A673 (cell line): ENCODE measurements around the gene ROS1. TPM values are rescaled to one million over a fixed set of nuclear protein-coding genes. Genes with fewer than 3 reads are reported as not detected.

Experiments used
- BruUV-seq: library from RNA; stranded (reverse); fragments of 400-500 nt; replicated peaks from 2 replicates; lab custom pipeline; 2021; lab: Mats Ljungman, UMichigan
- CTCF ChIA-PET: fragments of 300-600 bp; sonication (Branson Sonifier 250); formaldehyde crosslinking; loops from one replicate; lab custom pipeline; 2022; ENCODE audit warnings: antibody characterized with exemption; lab: Charles Lee
- POLR2A ChIA-PET: fragments of 300-600 bp; sonication (Branson Sonifier 250); formaldehyde crosslinking; loops from one replicate; lab custom pipeline; 2022; ENCODE audit warnings: antibody characterized with exemption; ENCODE audit not compliant: low non-redundant PET; lab: Charles Lee
- DNase-seq: peaks from one replicate; pipeline ENCODE4 v3.0.0-alpha.2; 2015; ENCODE audit warnings: low spot score
- H3K27ac ChIP-seq: fragments of 200-600 bp; sonication (generic); 2 replicates; pipeline ENCODE4 v1.5.1; 2016; ENCODE audit warnings: mixed run types, low read depth, mild to moderate bottlenecking, mixed read lengths, antibody characterized with exemption, low read length; ENCODE audit not compliant: poor library complexity, severe bottlenecking
- H3K27me3 ChIP-seq: fragments of 200-600 bp; sonication (generic); replicated peaks from 2 replicates; pipeline ENCODE4 v1.6.1; 2017; ENCODE audit warnings: mixed run types, low read depth, mild to moderate bottlenecking, mixed read lengths, antibody characterized with exemption, low read length; ENCODE audit not compliant: insufficient read depth, poor library complexity
- H3K36me3 ChIP-seq: fragments of 200-600 bp; sonication (generic); 2 replicates; pipeline ENCODE4 v1.6.1; 2016; ENCODE audit warnings: mixed run types, mild to moderate bottlenecking, mixed read lengths, antibody characterized with exemption, low read length; ENCODE audit not compliant: insufficient read depth, poor library complexity, severe bottlenecking
- H3K4me1 ChIP-seq: fragments of 200-600 bp; sonication (generic); 2 replicates; pipeline ENCODE4 v1.6.1; 2017; ENCODE audit warnings: mixed run types, mild to moderate bottlenecking, mixed read lengths, antibody characterized with exemption, low read length; ENCODE audit not compliant: insufficient read depth, poor library complexity, severe bottlenecking
- H3K4me3 ChIP-seq: fragments of 200-600 bp; sonication (generic); 2 replicates; pipeline ENCODE4 v1.5.1; 2016; ENCODE audit warnings: low read depth, mixed run types, mild to moderate bottlenecking, mixed read lengths, low read length; ENCODE audit not compliant: poor library complexity, severe bottlenecking
- H3K9me3 ChIP-seq: fragments of 200-600 bp; sonication (generic); 2 replicates; pipeline ENCODE4 v1.6.1; 2016; ENCODE audit warnings: mixed run types, low read depth, mild to moderate bottlenecking, mixed read lengths, antibody characterized with exemption, low read length; ENCODE audit not compliant: poor library complexity, severe bottlenecking
- CTCF ChIP-seq: fragments of 300-800, 200-600 bp; sonication (generic); conservative IDR thresholded peaks from 2 replicates; pipeline ENCODE4 v1.5.1; 2017; ENCODE audit warnings: low read depth, mild to moderate bottlenecking, antibody characterized with exemption, low read length, moderate library complexity, mixed read lengths
- EZH2 ChIP-seq: fragments of 200-600 bp; sonication (generic); IDR thresholded peaks from 2 replicates; pipeline ENCODE4 v1.6.1; 2017; ENCODE audit warnings: borderline replicate concordance, low read depth, mild to moderate bottlenecking, mixed read lengths, antibody characterized with exemption, low read length; ENCODE audit not compliant: poor library complexity, severe bottlenecking
- intact Hi-C: fragments of 100-400 bp; cut with micrococcal nuclease; formaldehyde crosslinking; loops from one replicate; pipeline ENCODE4 v1.10.0; 2022; ENCODE audit not compliant: unreplicated experiment
- total RNA-seq: library from RNA; stranded (reverse); gene quantifications from 2 replicates; pipeline ENCODE4 v1.2.3, GENCODE V29; 2021

The ROS1 gene
- total RNA-seq, 1 experiment from 2014 or later: not detected

GRCh38 chr6:117267766-117268534 lies 157.8 kb downstream of the ROS1 start:
- CTCF ChIA-PET: no interaction called here
- POLR2A ChIA-PET: no interaction called here
- TF ChIP-seq EZH2 (no peak), CTCF (peak; percentile 38)
- DNase-seq: no peak
- H3K27me3 ChIP-seq: peaks cover 99% of the 10 kb centered on the region
- peaks cover 13% of the 10 kb centered on the region for H3K4me1 ChIP-seq
- no peaks in the 10 kb centered on the region for H3K36me3 ChIP-seq
- H3K27ac ChIP-seq: no peak overlapping the region
- H3K9me3 ChIP-seq: no peaks in the 10 kb centered on the region
- no peak overlapping the region for H3K4me3 ChIP-seq
- BruUV-seq: no TSS peak
- intact Hi-C loops: no loop called here

GRCh38 chr6:117267054-117267347 lies 158.7 kb downstream of the ROS1 start:
- CTCF ChIA-PET: no interaction called here
- DNase-seq: no peak
- POLR2A ChIA-PET: no interaction called here
- intact Hi-C loops: no loop called here
- Histone ChIP-seq H3K9me3 (no peaks in the 10 kb centered on the region), H3K36me3 (no peaks in the 10 kb centered on the region), H3K27ac (no peak overlapping the region), H3K4me3 (no peak overlapping the region), H3K27me3 (peaks cover 99% of the 10 kb centered on the region), H3K4me1 (peaks cover 13% of the 10 kb centered on the region)
- no TSS peak for BruUV-seq
- TF ChIP-seq EZH2: peak; percentile 24
- no peak for TF ChIP-seq CTCF

- no peak overlapping the region for H3K27ac ChIP-seq
- intact Hi-C loops: no loop called here
- no TSS peak for BruUV-seq
- peak; percentile 34 for TF ChIP-seq EZH2
- TF ChIP-seq CTCF: no peak
- H3K9me3 ChIP-seq: no peaks in the 10 kb centered on the region
- POLR2A ChIA-PET: no interaction called here
- peak overlapping the region; percentile 27 for H3K4me3 ChIP-seq
- CTCF ChIA-PET: no interaction called here
- H3K36me3 ChIP-seq: no peaks in the 10 kb centered on the region
- no peak for DNase-seq
- H3K27me3 ChIP-seq: peaks cover 99% of the 10 kb centered on the region
- H3K4me1 ChIP-seq: peaks cover 13% of the 10 kb centered on the region
These were observed 159.3 kb downstream of the ROS1 start for GRCh38 chr6:117266257-117267053.
